ENCODE results near the gene RTN1.

GRCh38 chr14:59739794-59740193, 130.8 kb downstream of the RTN1 start:
- TF ChIP-seq POLR2A (IDR thresholded peaks at IDR 0.05; ENCODE audit: low read length) (no peak), GATA1 (IDR thresholded peaks at IDR 0.05; ENCODE audit: low read depth, low read length) (no peak)

All from erythroblast (primary cell).